ENCODE data around the gene ATP2A3.

Gene ATP2A3

GRCh38 chr17:3990386-3991127, 26.3 kb upstream of the ATP2A3 start:
- no peak for DNase-seq

- no peak for DNase-seq
These were observed 25.0 kb upstream of the ATP2A3 start for GRCh38 chr17:3989041-3989886.

DNA sequence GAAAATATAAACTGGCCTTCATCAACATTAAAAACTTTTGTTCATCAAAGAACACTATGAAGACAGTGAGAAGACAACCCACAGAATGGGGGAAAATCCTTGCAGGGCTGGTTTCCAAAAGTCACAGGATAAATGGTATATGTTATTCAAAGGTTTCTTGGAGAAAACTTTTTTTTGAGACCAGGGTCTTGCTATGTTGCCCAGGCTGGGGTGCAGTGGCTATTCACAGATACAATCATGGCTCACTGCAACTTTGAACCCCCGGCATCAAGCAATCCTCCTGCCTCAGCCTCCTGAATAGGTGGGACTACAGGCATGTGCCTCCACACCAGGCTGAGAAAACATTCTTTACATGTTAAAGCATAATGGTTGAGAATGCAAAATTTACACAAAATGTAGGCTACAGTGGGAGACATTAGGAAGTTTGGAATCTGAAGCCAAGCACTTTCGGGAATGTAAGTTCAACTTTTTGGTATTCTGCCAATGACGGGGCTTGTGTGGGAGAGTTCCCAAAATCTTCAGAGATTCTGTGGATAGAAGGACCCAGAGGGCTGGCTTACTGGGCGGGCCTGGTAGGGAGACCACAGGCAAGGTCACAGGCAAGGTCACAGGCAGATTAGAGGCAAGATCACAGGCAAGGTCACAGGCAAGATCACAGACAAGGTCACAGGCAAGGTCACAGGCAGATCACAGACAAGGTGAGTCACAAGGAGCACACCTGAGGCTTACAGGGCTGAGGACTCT, 24.2 kb upstream of the ATP2A3 start:
- DNase-seq, result no peak

DNA sequence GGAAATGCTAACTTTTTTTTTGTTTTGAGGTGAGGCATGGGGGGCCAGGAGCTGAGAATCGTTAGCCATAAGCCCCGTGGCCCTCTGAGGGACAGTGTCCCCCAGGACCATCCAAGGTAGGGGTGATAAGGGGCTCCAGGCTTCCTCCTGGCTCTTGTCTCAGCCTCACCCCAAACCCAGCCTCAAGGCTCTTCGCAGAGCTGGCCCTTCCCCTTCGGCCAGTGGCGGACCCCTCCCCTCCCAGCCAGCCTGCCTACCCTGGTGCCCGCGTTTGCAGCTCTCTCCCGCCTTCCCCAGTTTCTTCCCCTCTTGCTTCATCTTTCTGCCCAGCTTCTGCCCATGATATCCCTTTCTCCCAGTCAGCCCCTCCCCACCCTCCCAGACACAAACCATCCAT, 22.7 kb upstream of the ATP2A3 start:
- DNase-seq, result no peak

DNA sequence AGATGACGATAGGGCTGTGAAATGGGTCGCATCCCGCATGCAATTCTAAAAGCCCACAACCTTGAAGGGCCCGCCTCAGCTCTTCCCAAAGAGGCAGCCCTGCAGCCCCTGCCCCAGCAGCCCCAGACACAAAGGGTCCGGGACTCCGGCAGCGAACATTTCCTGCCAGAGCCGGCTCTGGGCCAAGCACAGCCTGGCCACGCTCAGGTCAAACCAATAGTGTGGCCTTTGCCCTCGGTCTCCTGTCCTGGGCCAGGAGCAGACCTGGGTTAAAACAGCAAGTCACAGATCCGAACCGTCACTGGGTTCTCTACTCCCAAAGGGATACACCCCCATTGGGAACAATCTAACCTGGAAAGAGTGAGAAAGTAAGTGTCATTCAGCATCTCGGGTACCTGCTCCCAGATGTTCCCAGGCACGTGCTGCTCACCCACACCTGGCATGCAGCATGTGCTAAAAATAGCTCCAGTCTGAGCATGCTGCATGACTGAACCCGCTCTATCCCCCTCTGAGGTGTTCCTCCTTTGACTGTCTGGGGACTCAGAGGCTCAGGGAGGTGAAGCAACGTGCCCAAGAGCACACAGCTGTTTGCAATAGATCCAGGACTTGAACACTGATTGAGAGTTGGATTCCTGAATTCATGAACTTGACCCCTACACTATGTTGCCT, 22.2 kb upstream of the ATP2A3 start:
- DNase-seq, result no peak

GRCh38 chr17:3985846-3986245, 21.6 kb upstream of the ATP2A3 start:
- no peak for DNase-seq

- DNase-seq, result no peak
These were observed 19.6 kb upstream of the ATP2A3 start for GRCh38 chr17:3983606-3984484.

GRCh38 chr17:3982541-3983017, 18.3 kb upstream of the ATP2A3 start:
- DNase-seq, result no peak

DNA sequence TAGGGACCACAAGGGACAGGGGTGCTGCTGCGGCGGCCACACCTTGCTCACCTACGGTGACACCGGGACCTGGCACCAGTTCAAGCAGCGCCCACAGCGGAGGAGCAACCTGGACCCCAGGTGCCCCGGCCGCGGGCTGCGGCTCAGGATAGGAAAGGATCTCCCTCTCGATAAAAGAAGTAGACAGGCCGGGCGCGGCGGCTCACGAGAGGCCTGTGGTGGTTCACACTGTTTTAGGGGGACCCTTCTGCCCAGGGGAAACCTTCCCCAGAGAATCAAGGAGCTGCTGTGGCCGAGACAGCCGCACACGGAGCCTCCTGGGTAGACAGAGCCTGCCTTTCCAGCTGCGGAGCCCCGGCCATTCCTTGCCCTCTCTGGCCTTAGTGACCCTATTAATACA, 17.9 kb upstream of the ATP2A3 start:
- DNase-seq, result no peak

DNA sequence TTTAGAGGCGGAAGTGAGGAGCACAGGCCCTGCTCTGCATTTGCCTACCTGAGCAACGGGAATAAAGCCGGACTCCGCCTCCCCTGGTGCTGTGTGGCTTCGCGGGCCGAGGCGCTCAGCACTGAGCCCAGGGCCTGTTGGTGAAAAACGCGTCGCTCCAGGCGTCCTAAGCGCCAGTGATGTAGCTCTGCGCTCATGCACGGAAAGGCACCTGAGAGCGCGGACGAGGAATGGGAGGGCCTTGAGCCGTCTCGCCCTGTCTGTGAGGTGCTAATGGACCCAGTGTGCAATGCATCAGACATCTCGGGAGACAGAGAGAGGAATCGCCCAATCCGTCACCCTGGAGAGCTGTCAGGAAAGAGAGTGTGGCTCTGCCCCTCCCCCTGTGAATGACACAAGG, 17.2 kb upstream of the ATP2A3 start:
- no peak for DNase-seq

GRCh38 chr17:3980381-3981014, 16.3 kb upstream of the ATP2A3 start:
- no peak for DNase-seq

DNA sequence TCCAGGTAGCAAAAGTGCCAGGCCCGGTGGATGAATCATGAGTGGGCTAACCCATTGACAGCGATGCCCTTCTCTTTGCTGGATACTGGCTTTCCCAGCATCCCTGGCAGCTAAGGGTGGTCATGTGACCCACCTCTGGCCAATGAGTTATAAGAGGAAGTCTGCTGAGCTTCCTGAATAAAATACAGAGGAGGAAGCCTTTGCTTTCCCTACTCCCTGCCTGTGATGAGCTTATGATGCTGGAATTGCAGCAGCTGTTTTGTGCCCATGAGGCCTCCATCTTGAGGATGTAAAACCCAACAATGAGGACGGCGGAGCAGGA, 15.0 kb upstream of the ATP2A3 start:
- no peak for DNase-seq

DNA sequence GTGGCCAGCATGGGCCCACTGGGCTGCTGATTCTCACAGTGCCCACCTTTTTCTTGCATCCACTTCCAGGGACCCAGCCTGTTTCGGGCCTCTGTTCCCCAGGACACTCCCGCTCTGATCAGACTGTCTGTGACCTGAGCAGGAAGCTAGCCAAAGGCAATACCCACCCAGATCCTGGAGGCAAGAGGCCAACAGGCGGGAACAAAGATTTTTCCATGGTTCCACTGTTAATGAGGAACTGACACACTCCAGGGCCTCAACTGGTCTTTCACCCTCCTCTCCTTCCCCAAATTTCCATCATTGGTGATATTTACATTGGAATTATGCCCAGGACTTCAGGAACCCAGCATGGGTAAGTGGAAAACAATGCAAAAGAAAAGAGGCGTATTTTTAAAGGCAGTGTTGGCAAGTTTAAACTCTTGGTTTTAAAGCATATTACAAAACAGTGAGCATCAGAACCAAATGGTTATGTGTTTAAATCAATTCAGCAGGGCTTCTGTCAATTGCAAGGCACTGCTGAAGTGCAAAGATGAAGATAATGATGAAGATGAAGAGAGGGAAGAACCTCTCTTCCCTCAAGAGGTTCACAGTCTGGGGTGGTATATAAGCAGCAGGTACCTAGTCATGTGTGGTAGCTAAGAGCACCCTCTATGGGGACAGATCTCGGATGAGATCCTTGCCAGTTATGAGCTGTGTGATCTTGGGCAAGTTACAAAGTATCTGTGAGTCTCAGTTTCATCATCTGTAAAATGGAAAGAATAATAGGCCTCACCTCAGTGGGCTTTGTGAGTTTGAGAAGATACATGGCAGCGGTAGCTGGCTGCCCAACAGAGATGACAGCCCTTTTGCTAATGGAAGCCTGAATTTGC, 14.4 kb upstream of the ATP2A3 start:
- no peak for DNase-seq

GRCh38 chr17:3977387-3977786, 13.2 kb upstream of the ATP2A3 start:
- no peak for DNase-seq

GRCh38 chr17:3976675-3977171, 12.5 kb upstream of the ATP2A3 start:
- no peak for DNase-seq

DNA sequence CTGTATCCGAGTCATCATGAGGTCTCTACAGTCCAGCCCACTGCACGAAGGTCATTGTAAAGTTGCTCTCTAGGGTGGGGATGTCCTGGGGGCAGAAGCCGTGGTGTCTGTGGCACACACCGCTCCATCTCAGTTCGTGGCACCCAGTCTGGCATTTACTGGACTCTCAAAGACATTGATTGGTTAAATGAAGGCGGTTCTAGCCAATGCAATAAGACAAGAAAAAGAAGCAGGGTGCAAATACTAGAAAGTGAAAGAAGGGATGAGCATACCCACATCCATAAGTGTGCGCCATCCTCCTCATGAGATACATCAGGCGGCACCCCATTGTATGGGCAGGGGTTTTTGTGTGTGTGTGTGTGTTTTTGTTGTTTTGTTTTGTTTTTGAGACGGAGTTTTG, 10.7 kb upstream of the ATP2A3 start:
- DNase-seq, result no peak

GRCh38 chr17:3974138-3974687, 10.0 kb upstream of the ATP2A3 start:
- DNase-seq, result no peak

GRCh38 chr17:3973495-3974137, 9.4 kb upstream of the ATP2A3 start:
- DNase-seq, result no peak

GRCh38 chr17:3972931-3973330, 8.7 kb upstream of the ATP2A3 start:
- DNase-seq, result no peak
